Endothelial cell of umbilical vein (primary cell): ENCODE measurements around the gene NPAS4. TPM values are rescaled to one million over a fixed set of nuclear protein-coding genes. Genes with fewer than 3 reads are reported as not detected.
A peak's percentile ranks its signal among the peaks of the same experiment; 100 is the strongest.
"Not testable (repeated sequence)": the region's sequence is repeated elsewhere in the genome, so short reads cannot be mapped to it uniquely, and the experiment has no call there.

ENCODE experiments used
- BruUV-seq: library from RNA; stranded (reverse); fragments of 400-500 nt; replicated peaks from 2 replicates; lab custom pipeline; 2021; lab: Mats Ljungman, UMichigan
- CTCF ChIA-PET: fragments of 300-600, 350-600 bp; sonication (Branson Sonifier 250); formaldehyde crosslinking; loops from one replicate; lab custom pipeline; 2021; ENCODE audit warnings: antibody characterized with exemption, inconsistent platforms; lab: Charles Lee
- POLR2A ChIA-PET: fragments of 300-600, 350-600 bp; sonication (Branson Sonifier 250); formaldehyde crosslinking; loops from one replicate; lab custom pipeline; 2021; ENCODE audit warnings: antibody characterized with exemption, inconsistent platforms; lab: Charles Lee
- DNase-seq: peaks from one replicate; pipeline ENCODE4 v3.0.0-alpha.2; 2011; ENCODE audit warnings: low read depth, low spot score
- FAIRE-seq: peaks from 2 replicates; lab custom pipeline; 2011; peaks lifted over from hg19 to GRCh38; lab: Jason Lieb, UNC
- H2AFZ ChIP-seq: 2 replicates; pipeline ENCODE4 v1.6.0; 2012; ENCODE audit warnings: low read depth, low read length, control low read depth, inconsistent platforms
- H3K27ac ChIP-seq: 2 replicates; pipeline ENCODE4 v1.5.1; 2011; ENCODE audit warnings: low read depth, mild to moderate bottlenecking, control low read depth, low read length, moderate library complexity; ENCODE audit not compliant: insufficient read depth
- H3K27me3 ChIP-seq, 2 experiments: 2 replicates each; pipeline versions ENCODE4 v1.6.0 to v1.6.1; 2011; ENCODE audit warnings: low read length in 2 of 2, mixed read lengths in 1 of 2; ENCODE audit not compliant: control insufficient read depth in 2 of 2, insufficient read depth in 2 of 2
- H3K36me3 ChIP-seq, 2 experiments: 2 replicates in 1 of 2; 3 replicates in 1 of 2; pipeline ENCODE4 v1.5.1; 2011; ENCODE audit warnings: low read length in 2 of 2, mild to moderate bottlenecking in 1 of 2, moderate library complexity in 1 of 2; ENCODE audit not compliant: control insufficient read depth in 2 of 2, insufficient read depth in 2 of 2; ENCODE audit errors: extremely low read depth in 1 of 2
- H3K4me1 ChIP-seq: 3 replicates; pipeline ENCODE4 v1.5.1; 2011; ENCODE audit warnings: mild to moderate bottlenecking, low read length; ENCODE audit not compliant: control insufficient read depth, insufficient read depth; ENCODE audit errors: extremely low read depth
- H3K4me2 ChIP-seq: 2 replicates; pipeline ENCODE4 v1.6.1; 2011; ENCODE audit warnings: low read length, control low read depth, mixed read lengths; ENCODE audit not compliant: insufficient read depth
- H3K4me3 ChIP-seq, 3 experiments: fragments of 200-600 bp in 1 of 3; sonication (generic), shearing (Covaris generic) in 1 of 3; replicated peaks in 1 of 3; 2 replicates each; pipeline ENCODE4 v1.5.1; 2011 to 2016; ENCODE audit warnings: control low read depth in 3 of 3, low read length in 3 of 3, mild to moderate bottlenecking in 2 of 3, inconsistent platforms in 1 of 3, low read depth in 1 of 3, moderate library complexity in 1 of 3; ENCODE audit not compliant: insufficient read depth in 1 of 3
- H3K79me2 ChIP-seq: 2 replicates; pipeline ENCODE4 v1.6.0; 2012; ENCODE audit warnings: low read length, inconsistent platforms; ENCODE audit not compliant: control insufficient read depth, insufficient read depth
- H3K9ac ChIP-seq: replicated peaks from 2 replicates; pipeline ENCODE3; 2011; ENCODE audit warnings: low read length, control low read depth; ENCODE audit not compliant: insufficient read depth; ENCODE audit errors: extremely low read depth
- H3K9me1 ChIP-seq: replicated peaks from 3 replicates; pipeline ENCODE4 v1.6.0; 2011; ENCODE audit warnings: mild to moderate bottlenecking, low read length; ENCODE audit not compliant: control insufficient read depth, insufficient read depth; ENCODE audit errors: extremely low read depth
- H3K9me3 ChIP-seq: replicated peaks from 2 replicates; pipeline ENCODE4 v1.5.1; 2012; ENCODE audit warnings: low read length, inconsistent platforms; ENCODE audit not compliant: control insufficient read depth, insufficient read depth
- H4K20me1 ChIP-seq: replicated peaks from 2 replicates; pipeline ENCODE3; 2011; ENCODE audit warnings: mild to moderate bottlenecking, low read length; ENCODE audit not compliant: control insufficient read depth, insufficient read depth; ENCODE audit errors: extremely low read depth
- EZH2 ChIP-seq: IDR thresholded peaks from 2 replicates; pipeline ENCODE4 v1.6.1; 2012; ENCODE audit warnings: borderline replicate concordance, low read depth, mild to moderate bottlenecking, moderate library complexity, low read length, inconsistent platforms; ENCODE audit not compliant: severe bottlenecking
- FOS ChIP-seq: IDR thresholded peaks from 2 replicates; pipeline ENCODE4 v1.6.1; 2011; ENCODE audit warnings: mild to moderate bottlenecking, low read length, moderate library complexity, borderline replicate concordance; ENCODE audit not compliant: insufficient read depth
- GATA2 ChIP-seq: IDR thresholded peaks from 2 replicates; pipeline ENCODE4 v1.7.0; 2011; ENCODE audit warnings: low read depth, mild to moderate bottlenecking, moderate library complexity, mixed read lengths, low read length; ENCODE audit not compliant: insufficient read length, insufficient read depth
- JUN ChIP-seq: IDR thresholded peaks from 2 replicates; pipeline ENCODE4 v1.6.1; 2011; ENCODE audit warnings: borderline replicate concordance, low read depth; ENCODE audit not compliant: insufficient read length, insufficient read depth
- MYC ChIP-seq: IDR thresholded peaks from one replicate; pipeline ENCODE4 v1.6.1; 2011; ENCODE audit warnings: mild to moderate bottlenecking, low read depth, low read length
- POLR2A ChIP-seq: IDR thresholded peaks from 2 replicates; pipeline ENCODE4 v1.6.1; 2012; ENCODE audit warnings: low read depth, mild to moderate bottlenecking, control low read depth, low read length
- POLR2AphosphoS5 ChIP-seq: IDR thresholded peaks from 2 replicates; pipeline ENCODE4 v1.6.1; 2012; ENCODE audit warnings: low read depth, mild to moderate bottlenecking, control low read depth, low read length, moderate library complexity; ENCODE audit not compliant: insufficient read depth
- dilution Hi-C: fragments of 300-500 bp; cut with MboI; formaldehyde crosslinking; loops from one replicate; pipeline ENCODE4 v1.15.0; 2019; ENCODE audit warnings: low sequenced_read_pairs; ENCODE audit not compliant: extremely low pct_ligation_motif_present
- intact Hi-C: fragments of 100-400 bp; cut with micrococcal nuclease; formaldehyde crosslinking; loops from one replicate; pipeline ENCODE4 v1.10.0; 2022
- polyA plus RNA-seq, 4 experiments: library from polyadenylated mRNA; depleted of rRNA in 3 of 4; stranded (reverse) in 3 of 4; unstranded in 1 of 4; fragments of >200 nt; gene quantifications; 2 replicates each; pipeline versions ENCODE4 v1.2.1 to v1.2.3, GENCODE V29; 2011 to 2012; ENCODE audit warnings: missing spikeins in 1 of 4
- total RNA-seq: library from RNA; stranded (reverse); gene quantifications from 2 replicates; pipeline ENCODE4 v1.2.3, GENCODE V29; 2021
- TF ChIP-seq, protein P1 (sequence below), 2 donors: IDR thresholded peaks; 1 replicate in 1 of 2; 2 replicates in 1 of 2; pipeline ENCODE4 v1.5.1; 2011; ENCODE audit warnings: low read length in 2 of 2, mild to moderate bottlenecking in 2 of 2, moderate library complexity in 2 of 2, control low read depth in 1 of 2, inconsistent platforms in 1 of 2, low read depth in 1 of 2; ENCODE audit not compliant: insufficient read depth in 1 of 2; ENCODE audit errors: extremely low read depth in 1 of 2
- TF ChIP-seq, protein P2 (sequence below): IDR thresholded peaks from 2 replicates; pipeline ENCODE4 v1.6.1; 2011; ENCODE audit not compliant: insufficient read depth, insufficient read length

Gene NPAS4
- total and polyA plus RNA-seq, 2 donors (not counting 3 experiments of a cell fraction or from before 2014, with no cell fraction given) = not detected

DNA sequence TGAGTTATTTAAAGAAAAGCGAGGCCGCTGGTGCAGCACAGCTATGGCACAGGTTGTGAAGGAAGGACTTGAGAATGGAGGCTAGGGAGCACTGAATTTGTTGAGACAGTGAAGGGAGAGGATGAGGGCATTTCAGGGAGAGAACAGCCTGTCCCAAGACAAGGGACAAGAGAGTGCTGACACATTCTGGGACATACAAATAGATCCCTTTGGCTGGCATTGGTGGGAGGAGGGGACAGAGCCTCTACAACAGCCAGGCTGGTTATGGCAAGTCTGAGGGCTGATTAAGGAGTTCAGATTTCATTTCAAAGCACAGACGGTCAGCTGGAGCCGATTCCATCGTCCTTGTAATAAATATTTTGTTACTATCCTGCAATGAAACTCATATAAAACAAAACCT, 47.6 kb upstream of the NPAS4 start:
- Histone ChIP-seq H3K9ac (no peak overlapping the region), H3K4me1 (peaks cover 7% of the 10 kb centered on the region), H3K27me3 (peaks cover 10 to 16% of the 10 kb centered on the region in 2 experiments), H4K20me1 (no peaks in the 10 kb centered on the region), H3K36me3 (no peaks in the 10 kb centered on the region), H3K4me3 (no peak overlapping the region), H3K79me2 (no peaks in the 10 kb centered on the region), H3K27ac (no peak overlapping the region), H2AFZ (no peak overlapping the region), H3K9me1 (no peaks in the 10 kb centered on the region), H3K9me3 (no peaks in the 10 kb centered on the region), H3K4me2 (no peak overlapping the region)
- dilution Hi-C loops (no loop called here), intact Hi-C loops (no loop called here)
- DNase-seq (no peak), FAIRE-seq (peak; percentile 15)
- no TSS peak for BruUV-seq
- ChIA-PET POLR2A (no interaction called here), CTCF (interaction anchor here (5.3 kb wide), 1 partner anchor 14 kb away, joined by 65 read pairs; no protein-coding TSS in a partner anchor)
- no peak for TF ChIP-seq GATA2
- no peak for TF ChIP-seq POLR2A
- TF ChIP-seq EZH2 = no peak
- no peak for TF ChIP-seq MYC
- TF ChIP-seq POLR2AphosphoS5 = no peak
- TF ChIP-seq FOS = no peak
- TF ChIP-seq, protein P1, sequence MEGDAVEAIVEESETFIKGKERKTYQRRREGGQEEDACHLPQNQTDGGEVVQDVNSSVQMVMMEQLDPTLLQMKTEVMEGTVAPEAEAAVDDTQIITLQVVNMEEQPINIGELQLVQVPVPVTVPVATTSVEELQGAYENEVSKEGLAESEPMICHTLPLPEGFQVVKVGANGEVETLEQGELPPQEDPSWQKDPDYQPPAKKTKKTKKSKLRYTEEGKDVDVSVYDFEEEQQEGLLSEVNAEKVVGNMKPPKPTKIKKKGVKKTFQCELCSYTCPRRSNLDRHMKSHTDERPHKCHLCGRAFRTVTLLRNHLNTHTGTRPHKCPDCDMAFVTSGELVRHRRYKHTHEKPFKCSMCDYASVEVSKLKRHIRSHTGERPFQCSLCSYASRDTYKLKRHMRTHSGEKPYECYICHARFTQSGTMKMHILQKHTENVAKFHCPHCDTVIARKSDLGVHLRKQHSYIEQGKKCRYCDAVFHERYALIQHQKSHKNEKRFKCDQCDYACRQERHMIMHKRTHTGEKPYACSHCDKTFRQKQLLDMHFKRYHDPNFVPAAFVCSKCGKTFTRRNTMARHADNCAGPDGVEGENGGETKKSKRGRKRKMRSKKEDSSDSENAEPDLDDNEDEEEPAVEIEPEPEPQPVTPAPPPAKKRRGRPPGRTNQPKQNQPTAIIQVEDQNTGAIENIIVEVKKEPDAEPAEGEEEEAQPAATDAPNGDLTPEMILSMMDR (IDR thresholded peaks at IDR 0.05; ENCODE audit: extremely low read depth in 1 of 2, insufficient read depth in 1 of 2, low read depth in 1 of 2, low read length in 2 of 2) = no peak
- TF ChIP-seq, protein P2, sequence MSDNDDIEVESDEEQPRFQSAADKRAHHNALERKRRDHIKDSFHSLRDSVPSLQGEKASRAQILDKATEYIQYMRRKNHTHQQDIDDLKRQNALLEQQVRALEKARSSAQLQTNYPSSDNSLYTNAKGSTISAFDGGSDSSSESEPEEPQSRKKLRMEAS = no peak
- no peak for TF ChIP-seq JUN

DNA sequence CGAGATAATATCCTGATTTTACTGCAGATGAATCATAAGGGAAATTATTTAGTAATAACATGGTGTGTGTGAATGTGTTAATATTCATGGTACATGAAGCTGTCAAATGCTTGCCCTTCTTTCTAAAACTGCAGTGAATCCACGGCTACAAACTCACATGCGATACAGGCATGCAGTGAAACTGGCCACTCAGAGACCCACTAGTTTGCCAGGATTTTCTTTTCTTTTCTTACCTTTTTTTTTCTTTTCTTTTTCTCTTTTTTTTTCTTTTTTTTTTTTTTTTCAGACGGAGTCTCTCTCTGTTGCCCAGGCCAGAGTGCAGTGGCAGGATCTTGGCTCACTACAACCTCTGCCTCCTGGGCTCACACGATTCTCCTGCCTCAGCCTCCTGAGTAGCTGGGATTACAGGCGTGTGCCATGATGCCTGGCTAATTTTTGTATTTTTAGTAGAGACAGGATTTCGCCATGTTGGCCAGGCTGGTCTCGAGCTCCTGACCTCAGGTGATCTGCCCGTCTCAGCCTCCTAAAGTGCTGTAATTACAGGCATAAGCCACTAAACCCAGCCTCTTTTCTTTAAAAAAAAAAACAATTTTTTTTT, 47.0 kb upstream of the NPAS4 start:
- H3K79me2 ChIP-seq, BruUV-seq, H3K27ac ChIP-seq, H3K4me1 ChIP-seq, H3K4me2 ChIP-seq, dilution Hi-C loops, H2AFZ ChIP-seq, H3K9ac ChIP-seq, H3K4me3 ChIP-seq, POLR2A ChIA-PET, DNase-seq, H3K9me3 ChIP-seq, H3K36me3 ChIP-seq, intact Hi-C loops, H4K20me1 ChIP-seq, H3K9me1 ChIP-seq: not testable (repeated sequence)
- CTCF ChIA-PET = interaction anchor here (0.7 to 5.3 kb wide), 3 partner anchors 10 to 65 kb away, joined by 5 to 65 read pairs (median 5); partner anchors contain the start of gene MRPL11
- peak; percentile 24 for FAIRE-seq
- H3K27me3 ChIP-seq = peaks cover 10 to 16% of the 10 kb centered on the region in 2 experiments

- H3K36me3 ChIP-seq, H3K9me1 ChIP-seq, H3K4me3 ChIP-seq, H3K27ac ChIP-seq, H3K79me2 ChIP-seq, H3K4me1 ChIP-seq, H3K9me3 ChIP-seq, dilution Hi-C loops, H3K9ac ChIP-seq, DNase-seq, FAIRE-seq, intact Hi-C loops, H2AFZ ChIP-seq, POLR2A ChIA-PET, H3K27me3 ChIP-seq, BruUV-seq, H3K4me2 ChIP-seq, H4K20me1 ChIP-seq: not testable (repeated sequence)
- CTCF ChIA-PET = interaction anchor here (2.0 kb wide), 1 partner anchor 9 kb away, joined by 16 read pairs; no protein-coding TSS in a partner anchor
Observed at GRCh38 chr11:66380264-66380663, 40.6 kb upstream of the NPAS4 start.
